LoVo (cell line): ENCODE measurements around the gene LPP.

Experiments used
- DNase-seq: peaks from one replicate; pipeline ENCODE4 v3.0.0-alpha.2; 2016; ENCODE audit warnings: low spot score

The LPP gene

DNA sequence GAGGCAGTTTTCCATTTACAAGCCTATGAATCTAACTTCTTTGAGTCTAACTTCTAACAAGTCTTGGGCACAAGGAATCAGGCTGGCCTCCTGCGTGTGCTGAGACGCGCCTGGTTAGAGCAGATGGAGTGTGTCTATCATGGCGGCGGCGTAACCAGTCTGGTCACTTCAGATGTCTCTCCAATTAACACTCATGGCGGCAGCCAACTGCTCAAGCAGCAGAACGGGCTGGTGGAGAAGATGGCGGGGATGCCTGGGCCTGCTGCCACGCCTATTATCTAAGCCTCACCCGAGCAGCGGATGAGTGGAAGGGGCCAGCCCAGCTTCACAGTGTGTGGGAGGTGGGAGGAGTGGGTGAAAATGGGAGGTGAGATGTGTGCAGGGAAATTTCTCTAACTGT, 771.4 kb downstream of the LPP start:
- no peak for DNase-seq

DNA sequence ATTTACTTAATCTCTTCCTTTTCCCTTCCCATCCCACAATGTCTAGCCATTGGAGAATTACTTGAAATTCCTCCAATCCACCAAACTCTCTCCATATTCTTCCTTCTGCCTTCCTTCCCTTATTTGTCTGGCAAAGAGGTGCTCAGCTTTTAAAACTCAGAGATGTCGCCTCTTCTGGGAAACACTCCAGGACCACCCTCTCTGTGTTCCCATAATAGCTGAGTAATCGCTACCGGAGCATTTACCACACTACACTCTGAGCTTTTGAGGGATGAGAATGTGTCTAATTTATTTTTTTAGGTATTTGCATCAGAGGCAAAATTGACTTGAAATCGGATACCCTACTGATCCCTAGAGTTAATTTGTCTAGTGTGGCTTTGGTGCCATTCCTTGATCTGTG, 772.2 kb downstream of the LPP start:
- no peak for DNase-seq

GRCh38 chr3:188926741-188927511, 773.0 kb downstream of the LPP start:
- DNase-seq = no peak

- no peak for DNase-seq
Measured at GRCh38 chr3:188927971-188928370, 774.0 kb downstream of the LPP start.

- DNase-seq = no peak
Measured at GRCh38 chr3:188929137-188929536, 775.2 kb downstream of the LPP start.

GRCh38 chr3:188931036-188931435, 777.1 kb downstream of the LPP start:
- no peak for DNase-seq

DNA sequence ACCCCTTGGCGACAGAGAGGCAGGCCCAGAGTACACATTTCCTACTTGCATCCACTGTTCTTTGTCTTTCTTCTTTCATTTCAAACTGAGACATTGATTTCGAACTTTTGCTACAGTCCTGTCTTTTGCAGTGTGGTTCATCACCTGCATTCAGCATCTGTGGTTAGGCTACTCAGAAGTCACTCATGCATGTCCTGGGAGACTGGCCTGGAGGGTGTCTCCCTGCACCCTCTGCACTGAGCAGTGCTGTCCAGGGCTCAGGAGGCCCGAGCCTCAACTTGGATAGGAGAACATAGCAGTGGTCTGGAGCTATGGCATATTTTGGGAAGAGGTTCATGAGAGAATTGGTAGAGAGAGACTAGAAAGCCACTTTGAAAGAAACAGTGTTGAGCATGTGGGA, 777.6 kb downstream of the LPP start:
- no peak for DNase-seq

GRCh38 chr3:188934989-188935388, 781.0 kb downstream of the LPP start:
- DNase-seq = no peak

- DNase-seq = no peak
Measured at GRCh38 chr3:188936597-188937107, 782.7 kb downstream of the LPP start.

GRCh38 chr3:188937389-188937788, 783.4 kb downstream of the LPP start:
- DNase-seq = no peak

GRCh38 chr3:188938999-188939398, 785.0 kb downstream of the LPP start:
- no peak for DNase-seq

GRCh38 chr3:188939814-188940572, 786.0 kb downstream of the LPP start:
- DNase-seq = no peak
